GM12878 (cell line): ENCODE data around the gene CA11.

Source experiments
- IRF4 ChIP-seq: IDR thresholded peaks from 2 replicates; pipeline ENCODE4 v1.6.1; 2011; ENCODE audit warnings: low read depth, low read length
- NFYA ChIP-seq: IDR thresholded peaks from 2 replicates; pipeline ENCODE4 v1.6.1; 2011; ENCODE audit warnings: low read depth, mild to moderate bottlenecking, low read length, improper control_type of control experiment, borderline replicate concordance
- TF ChIP-seq, protein P1 (sequence below): IDR thresholded peaks from 2 replicates; pipeline ENCODE4 v1.6.1; 2012; ENCODE audit warnings: mild to moderate bottlenecking, low read depth, low read length

DNA sequence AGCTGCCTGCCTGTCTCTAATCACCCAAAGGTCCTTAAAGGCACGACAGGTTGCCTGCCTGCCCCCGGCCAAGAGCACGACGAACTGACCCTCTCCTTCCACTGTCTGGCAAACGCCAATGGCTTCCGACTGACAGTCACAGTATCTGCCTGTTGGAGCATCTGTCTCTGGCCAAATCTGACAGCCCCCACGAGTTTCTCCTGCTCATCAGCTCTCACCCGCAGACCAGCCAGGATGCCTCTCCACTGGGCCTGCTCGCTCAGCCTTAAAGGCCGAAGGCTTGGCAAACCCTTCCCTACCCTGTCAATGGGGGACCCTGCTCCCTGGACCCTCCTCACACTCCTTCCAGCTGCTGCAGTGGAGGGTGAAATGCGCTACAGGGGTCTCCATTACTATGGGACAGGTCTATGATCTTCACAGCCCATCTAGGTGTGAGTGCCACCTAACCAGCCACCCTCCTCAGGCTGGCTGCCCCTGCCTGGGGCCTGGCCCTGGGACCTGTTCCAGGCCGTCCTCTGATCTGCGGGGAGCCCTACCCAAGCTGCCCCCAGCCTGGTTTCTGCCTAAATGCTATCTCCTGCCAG lies 32.0 kb downstream of the CA11 start:
- TF ChIP-seq, protein P1, sequence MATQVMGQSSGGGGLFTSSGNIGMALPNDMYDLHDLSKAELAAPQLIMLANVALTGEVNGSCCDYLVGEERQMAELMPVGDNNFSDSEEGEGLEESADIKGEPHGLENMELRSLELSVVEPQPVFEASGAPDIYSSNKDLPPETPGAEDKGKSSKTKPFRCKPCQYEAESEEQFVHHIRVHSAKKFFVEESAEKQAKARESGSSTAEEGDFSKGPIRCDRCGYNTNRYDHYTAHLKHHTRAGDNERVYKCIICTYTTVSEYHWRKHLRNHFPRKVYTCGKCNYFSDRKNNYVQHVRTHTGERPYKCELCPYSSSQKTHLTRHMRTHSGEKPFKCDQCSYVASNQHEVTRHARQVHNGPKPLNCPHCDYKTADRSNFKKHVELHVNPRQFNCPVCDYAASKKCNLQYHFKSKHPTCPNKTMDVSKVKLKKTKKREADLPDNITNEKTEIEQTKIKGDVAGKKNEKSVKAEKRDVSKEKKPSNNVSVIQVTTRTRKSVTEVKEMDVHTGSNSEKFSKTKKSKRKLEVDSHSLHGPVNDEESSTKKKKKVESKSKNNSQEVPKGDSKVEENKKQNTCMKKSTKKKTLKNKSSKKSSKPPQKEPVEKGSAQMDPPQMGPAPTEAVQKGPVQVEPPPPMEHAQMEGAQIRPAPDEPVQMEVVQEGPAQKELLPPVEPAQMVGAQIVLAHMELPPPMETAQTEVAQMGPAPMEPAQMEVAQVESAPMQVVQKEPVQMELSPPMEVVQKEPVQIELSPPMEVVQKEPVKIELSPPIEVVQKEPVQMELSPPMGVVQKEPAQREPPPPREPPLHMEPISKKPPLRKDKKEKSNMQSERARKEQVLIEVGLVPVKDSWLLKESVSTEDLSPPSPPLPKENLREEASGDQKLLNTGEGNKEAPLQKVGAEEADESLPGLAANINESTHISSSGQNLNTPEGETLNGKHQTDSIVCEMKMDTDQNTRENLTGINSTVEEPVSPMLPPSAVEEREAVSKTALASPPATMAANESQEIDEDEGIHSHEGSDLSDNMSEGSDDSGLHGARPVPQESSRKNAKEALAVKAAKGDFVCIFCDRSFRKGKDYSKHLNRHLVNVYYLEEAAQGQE: no peak
- TF ChIP-seq IRF4: no peak
- no peak for TF ChIP-seq NFYA
